Measurements from ENCODE around the gene CNTNAP5. TPM values are rescaled to one million over a fixed set of nuclear protein-coding genes. Genes with fewer than 3 reads are reported as not detected.

Gene CNTNAP5
- total RNA-seq, 1 donor from 2014 or later: not detected

DNA sequence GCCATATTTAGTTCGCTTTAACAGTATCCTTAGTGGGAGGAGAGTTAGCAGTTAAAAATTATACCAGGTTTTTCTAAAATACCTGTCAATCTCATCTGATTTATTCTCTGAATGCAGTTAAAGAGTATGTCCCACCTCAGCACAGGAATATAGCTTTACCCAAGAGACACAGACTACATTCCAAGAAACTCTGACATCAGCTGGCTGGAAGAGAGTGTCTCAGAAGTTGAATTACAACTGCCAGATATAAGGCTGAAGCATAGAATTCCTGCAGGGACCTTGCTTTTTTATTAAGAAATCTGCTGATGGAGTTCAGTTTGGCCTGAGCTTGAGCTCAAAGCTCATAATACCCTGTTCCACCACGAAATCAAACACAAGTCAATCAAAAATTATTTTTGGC lies 25.4 kb upstream of the CNTNAP5 start:
- no peak overlapping the region for H3K4me2 ChIP-seq
- no peaks in the 10 kb centered on the region for H3K36me3 ChIP-seq
- H3K27ac Mint-ChIP-seq: no peak overlapping the region
- DNase-seq (ENCODE audit: low spot score): no peak
- H2AFZ ChIP-seq (replicated peaks): no peak overlapping the region
- H3K4me3 ChIP-seq: no peak overlapping the region
- no peak for TF ChIP-seq CTCF (IDR thresholded peaks at IDR 0.05)
- TF ChIP-seq EZH2 (IDR thresholded peaks at IDR 0.05): no peak
- no peak for TF ChIP-seq EZH2phosphoT487 (IDR thresholded peaks at IDR 0.05)
- no peaks in the 10 kb centered on the region for H3K4me1 ChIP-seq
- H3K27ac ChIP-seq: no peak overlapping the region
- H3K9me3 ChIP-seq (ENCODE audit: low read depth): no peaks in the 10 kb centered on the region
- no peaks in the 10 kb centered on the region for H3K27me3 ChIP-seq
- H3F3A ChIP-seq (ENCODE audit: low read depth): no peaks in the 10 kb centered on the region
- no peaks in the 10 kb centered on the region for H3K27me3 Mint-ChIP-seq (ENCODE audit: insufficient read depth, low read depth)
- no peaks in the 10 kb centered on the region for H4K20me1 ChIP-seq (ENCODE audit: low read depth)
- H3K4me3 Mint-ChIP-seq: no peak overlapping the region
- H3K4me1 Mint-ChIP-seq: peaks cover 6% of the 10 kb centered on the region
- H3K36me3 Mint-ChIP-seq: no peaks in the 10 kb centered on the region
- no peaks in the 10 kb centered on the region for H3K79me2 ChIP-seq (ENCODE audit: low read depth)
- no peaks in the 10 kb centered on the region for H3K9me3 Mint-ChIP-seq
- no peak overlapping the region for H3K9ac ChIP-seq

- no peaks in the 10 kb centered on the region for H3K4me1 ChIP-seq
- no peaks in the 10 kb centered on the region for H3K36me3 Mint-ChIP-seq
- H3K4me2 ChIP-seq: no peak overlapping the region
- no peaks in the 10 kb centered on the region for H3F3A ChIP-seq (ENCODE audit: low read depth)
- H3K79me2 ChIP-seq (ENCODE audit: low read depth): no peaks in the 10 kb centered on the region
- no peaks in the 10 kb centered on the region for H3K27me3 Mint-ChIP-seq (ENCODE audit: insufficient read depth, low read depth)
- no peaks in the 10 kb centered on the region for H3K9me3 Mint-ChIP-seq
- H3K9ac ChIP-seq: no peak overlapping the region
- peaks cover 6% of the 10 kb centered on the region for H3K4me1 Mint-ChIP-seq
- H2AFZ ChIP-seq (replicated peaks): no peak overlapping the region
- no peak overlapping the region for H3K4me3 Mint-ChIP-seq
- H3K9me3 ChIP-seq (ENCODE audit: low read depth): no peaks in the 10 kb centered on the region
- H3K4me3 ChIP-seq: no peak overlapping the region
- no peaks in the 10 kb centered on the region for H3K27me3 ChIP-seq
- H4K20me1 ChIP-seq (ENCODE audit: low read depth): no peaks in the 10 kb centered on the region
- DNase-seq (ENCODE audit: low spot score): no peak
- no peak overlapping the region for H3K27ac Mint-ChIP-seq
- no peak for TF ChIP-seq EZH2phosphoT487 (IDR thresholded peaks at IDR 0.05)
- TF ChIP-seq EZH2 (IDR thresholded peaks at IDR 0.05): no peak
- no peak for TF ChIP-seq CTCF (IDR thresholded peaks at IDR 0.05)
- H3K27ac ChIP-seq: no peak overlapping the region
- H3K36me3 ChIP-seq: no peaks in the 10 kb centered on the region
Observed at GRCh38 chr2:124001696-124002430, 23.2 kb upstream of the CNTNAP5 start.

DNA sequence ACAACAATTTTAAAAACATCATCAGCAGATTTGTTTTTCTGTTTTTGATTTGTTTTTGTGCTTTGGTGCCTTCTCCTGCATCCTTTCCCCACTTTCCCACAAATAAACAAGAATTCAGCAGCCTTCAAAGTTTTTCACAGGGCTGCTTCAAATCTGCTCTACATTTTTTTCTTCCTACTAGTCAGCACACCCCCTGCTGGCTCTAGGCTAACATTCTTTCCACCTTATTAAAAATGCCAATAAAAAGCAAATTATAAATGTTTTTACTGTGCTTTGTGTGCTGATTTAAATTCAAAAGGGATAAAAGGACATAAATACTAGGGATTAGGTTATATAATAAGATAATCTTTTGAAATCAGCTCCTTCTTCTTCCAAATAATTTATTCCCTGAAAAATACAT lies 6.2 kb upstream of the CNTNAP5 start:
- H3K9ac ChIP-seq: no peak overlapping the region
- H3K9me3 Mint-ChIP-seq: no peaks in the 10 kb centered on the region
- DNase-seq (ENCODE audit: low spot score): no peak
- peaks cover 31% of the 10 kb centered on the region for H3K27me3 ChIP-seq
- no peaks in the 10 kb centered on the region for H3K9me3 ChIP-seq (ENCODE audit: low read depth)
- no peaks in the 10 kb centered on the region for H4K20me1 ChIP-seq (ENCODE audit: low read depth)
- peaks cover 15% of the 10 kb centered on the region for H3K27me3 Mint-ChIP-seq (ENCODE audit: insufficient read depth, low read depth)
- H3K4me3 ChIP-seq: no peak overlapping the region
- H3K4me2 ChIP-seq: no peak overlapping the region
- no peak overlapping the region for H2AFZ ChIP-seq (replicated peaks)
- TF ChIP-seq CTCF (IDR thresholded peaks at IDR 0.05) (peak; percentile 19), EZH2 (IDR thresholded peaks at IDR 0.05) (no peak)
- H3K27ac Mint-ChIP-seq: no peak overlapping the region
- H3F3A ChIP-seq (ENCODE audit: low read depth): no peaks in the 10 kb centered on the region
- H3K4me1 ChIP-seq: no peaks in the 10 kb centered on the region
- no peak overlapping the region for H3K4me3 Mint-ChIP-seq
- H3K79me2 ChIP-seq (ENCODE audit: low read depth): no peaks in the 10 kb centered on the region
- H3K36me3 Mint-ChIP-seq: no peaks in the 10 kb centered on the region
- H3K27ac ChIP-seq: no peak overlapping the region
- H3K36me3 ChIP-seq: no peaks in the 10 kb centered on the region
- peaks cover 3% of the 10 kb centered on the region for H3K4me1 Mint-ChIP-seq
